NCI-H2171 treated with DMSO at 0.1 percent for 48 hours (cell line): Measurements from ENCODE around the gene VIPR2.
"Not testable (repeated sequence)": the region's sequence is repeated elsewhere in the genome, so short reads cannot be mapped to it uniquely, and the experiment has no call there.

Experiments
- DNase-seq: peaks from one replicate; lab custom pipeline; 2025; lab: John Stamatoyannopoulos, UW

Gene VIPR2

GRCh38 chr7:159138508-159138907 lies 6.2 kb downstream of the VIPR2 start:
- DNase-seq: no peak

- no peak for DNase-seq
Measured at GRCh38 chr7:159137906-159138305, 6.8 kb downstream of the VIPR2 start.

- no peak for DNase-seq
Measured at GRCh38 chr7:159136846-159137245, 7.8 kb downstream of the VIPR2 start.

- no peak for DNase-seq
Measured at GRCh38 chr7:159136442-159136841, 8.2 kb downstream of the VIPR2 start.

- DNase-seq: no peak
Measured at GRCh38 chr7:159136013-159136412, 8.7 kb downstream of the VIPR2 start.

- not testable (repeated sequence) for DNase-seq
Measured at GRCh38 chr7:159132670-159133443, 11.8 kb downstream of the VIPR2 start.

GRCh38 chr7:159130820-159131219 lies 13.8 kb downstream of the VIPR2 start:
- DNase-seq: no peak

- no peak for DNase-seq
Measured at GRCh38 chr7:159130199-159130775, 14.4 kb downstream of the VIPR2 start.

GRCh38 chr7:159128767-159129166 lies 15.9 kb downstream of the VIPR2 start:
- no peak for DNase-seq

GRCh38 chr7:159127691-159128642 lies 16.7 kb downstream of the VIPR2 start:
- DNase-seq: no peak

- no peak for DNase-seq
Measured at GRCh38 chr7:159126311-159127260, 18.1 kb downstream of the VIPR2 start.

GRCh38 chr7:159125955-159126270 lies 18.8 kb downstream of the VIPR2 start:
- no peak for DNase-seq

- no peak for DNase-seq
Measured at GRCh38 chr7:159125104-159125954, 19.3 kb downstream of the VIPR2 start.

GRCh38 chr7:159123793-159124192 lies 20.9 kb downstream of the VIPR2 start:
- not testable (repeated sequence) for DNase-seq

- DNase-seq: not testable (repeated sequence)
Measured at GRCh38 chr7:159123294-159123693, 21.4 kb downstream of the VIPR2 start.

GRCh38 chr7:159122276-159122675 lies 22.4 kb downstream of the VIPR2 start:
- no peak for DNase-seq

- DNase-seq: no peak
Measured at GRCh38 chr7:159121476-159121875, 23.2 kb downstream of the VIPR2 start.

- no peak for DNase-seq
Measured at GRCh38 chr7:159121068-159121467, 23.6 kb downstream of the VIPR2 start.

- no peak for DNase-seq
Measured at GRCh38 chr7:159120540-159120919, 24.1 kb downstream of the VIPR2 start.

GRCh38 chr7:159119851-159120539 lies 24.7 kb downstream of the VIPR2 start:
- no peak for DNase-seq
